Prostate gland (tissue), 2 donors: ENCODE measurements around the gene GPC5. TPM values are rescaled to one million over a fixed set of nuclear protein-coding genes. Genes with fewer than 3 reads are reported as not detected.

ENCODE experiments used
- DNase-seq: peaks from one replicate; pipeline ENCODE4 v3.0.0-alpha.2; 2019; ENCODE audit warnings: low spot score
- H3K27ac ChIP-seq, 2 donors: fragments of 200-600 bp; sonication (generic); 2 replicates each; pipeline ENCODE4 v1.5.1; 2017 to 2019
- H3K27me3 ChIP-seq: fragments of 200-600 bp; sonication (generic); replicated peaks from 2 replicates; pipeline ENCODE4 v1.5.1; 2019; ENCODE audit not compliant: insufficient read depth
- H3K36me3 ChIP-seq, 2 donors: fragments of 200-600 bp; sonication (generic); 1 replicate in 1 of 2; 2 replicates in 1 of 2; pipeline versions ENCODE4 v1.5.1 to v1.8.1; 2017 to 2019
- H3K4me1 ChIP-seq: fragments of 200-600 bp; sonication (generic); replicated peaks from 2 replicates; pipeline ENCODE4 v1.5.1; 2019
- H3K4me3 ChIP-seq, 2 donors: fragments of 200-600 bp; sonication (generic); 2 replicates each; pipeline ENCODE4 v1.5.1; 2017 to 2019
- H3K9me3 ChIP-seq: fragments of 200-600 bp; sonication (generic); 2 replicates; pipeline ENCODE4 v1.5.1; 2017
- POLR2A ChIP-seq: fragments of 450-650 bp; IDR thresholded peaks from one replicate; pipeline ENCODE4 v1.6.1; 2016; ENCODE audit warnings: antibody characterized with exemption, mild to moderate bottlenecking
- POLR2AphosphoS5 ChIP-seq: sonication (generic); formaldehyde crosslinking; IDR thresholded peaks from one replicate; pipeline ENCODE4 v1.6.1; 2017; ENCODE audit warnings: antibody characterized with exemption
- WGBS: methylation state at CpG from one replicate; pipeline ENCODE4 v1.1.5; 2018; 5-methylcytosine and 5-hydroxymethylcytosine counted together
- intact Hi-C: fragments of 100-400 bp; cut with DNase I; formaldehyde crosslinking; loops from one replicate; pipeline ENCODE4 v1.14.2; 2022
- total RNA-seq, 2 donors: library from RNA; depleted of rRNA; stranded (reverse); fragments of >200 nt; gene quantifications; one replicate each; pipeline ENCODE4 v1.1.0, GENCODE V29; 2016
- TF ChIP-seq, protein P1 (sequence below), 4 experiments: fragments of 200-600 bp in 2 of 4; fragments of 450-650 bp in 2 of 4; sonication (generic) in 2 of 4; IDR thresholded peaks; 1 replicate in 3 of 4; 2 replicates in 1 of 4; pipeline ENCODE4 v1.5.1; 2016 to 2019; ENCODE audit warnings: antibody characterized with exemption in 4 of 4, mild to moderate bottlenecking in 2 of 4, moderate library complexity in 2 of 4

GPC5 gene
- total RNA-seq, 2 donors from 2014 or later, result 0.23 to 35.0 TPM

DNA sequence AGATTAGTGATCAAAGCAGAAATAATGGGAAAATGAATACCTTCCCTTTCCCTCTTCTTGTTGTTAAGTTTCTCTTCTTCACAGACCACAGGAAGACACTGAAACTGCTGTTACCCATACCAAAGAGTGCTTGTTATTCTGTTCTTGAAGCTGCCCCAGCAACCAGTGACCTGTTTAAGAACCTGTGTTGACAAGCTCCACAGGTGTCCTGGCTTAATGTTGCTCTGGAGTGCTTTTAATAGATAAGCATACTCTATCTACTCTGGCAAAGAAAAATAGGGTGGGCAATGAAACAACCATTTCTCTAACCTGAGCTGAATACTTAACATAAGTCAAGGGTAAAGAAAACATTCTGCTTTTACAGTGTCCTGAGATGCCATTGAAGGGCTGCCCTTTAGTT, 1321.4 kb downstream of the GPC5 start:
- H3K27ac ChIP-seq, result no peak overlapping the region
- no peak for DNase-seq
- intact Hi-C loops, result loop anchor here (5.0 kb wide), 1 partner anchor 1627 kb away; no protein-coding TSS in a partner anchor

GRCh38 chr13:92721620-92722019, 1323.2 kb downstream of the GPC5 start:
- Histone ChIP-seq H3K9me3 (no peaks in the 10 kb centered on the region), H3K27me3 (no peaks in the 10 kb centered on the region)
- DNase-seq, result no peak

More for the DNA sequence above, 1321.4 kb downstream of the GPC5 start:
- Histone ChIP-seq H3K36me3 (no peaks in the 10 kb centered on the region), H3K27me3 (no peaks in the 10 kb centered on the region), H3K4me1 (no peaks in the 10 kb centered on the region), H3K4me3 (no peak overlapping the region), H3K9me3 (no peaks in the 10 kb centered on the region)
- TF ChIP-seq, protein P1, sequence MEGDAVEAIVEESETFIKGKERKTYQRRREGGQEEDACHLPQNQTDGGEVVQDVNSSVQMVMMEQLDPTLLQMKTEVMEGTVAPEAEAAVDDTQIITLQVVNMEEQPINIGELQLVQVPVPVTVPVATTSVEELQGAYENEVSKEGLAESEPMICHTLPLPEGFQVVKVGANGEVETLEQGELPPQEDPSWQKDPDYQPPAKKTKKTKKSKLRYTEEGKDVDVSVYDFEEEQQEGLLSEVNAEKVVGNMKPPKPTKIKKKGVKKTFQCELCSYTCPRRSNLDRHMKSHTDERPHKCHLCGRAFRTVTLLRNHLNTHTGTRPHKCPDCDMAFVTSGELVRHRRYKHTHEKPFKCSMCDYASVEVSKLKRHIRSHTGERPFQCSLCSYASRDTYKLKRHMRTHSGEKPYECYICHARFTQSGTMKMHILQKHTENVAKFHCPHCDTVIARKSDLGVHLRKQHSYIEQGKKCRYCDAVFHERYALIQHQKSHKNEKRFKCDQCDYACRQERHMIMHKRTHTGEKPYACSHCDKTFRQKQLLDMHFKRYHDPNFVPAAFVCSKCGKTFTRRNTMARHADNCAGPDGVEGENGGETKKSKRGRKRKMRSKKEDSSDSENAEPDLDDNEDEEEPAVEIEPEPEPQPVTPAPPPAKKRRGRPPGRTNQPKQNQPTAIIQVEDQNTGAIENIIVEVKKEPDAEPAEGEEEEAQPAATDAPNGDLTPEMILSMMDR (IDR thresholded peaks at IDR 0.05), result no peak
- TF ChIP-seq POLR2AphosphoS5 (no peak), POLR2A (no peak)

DNA sequence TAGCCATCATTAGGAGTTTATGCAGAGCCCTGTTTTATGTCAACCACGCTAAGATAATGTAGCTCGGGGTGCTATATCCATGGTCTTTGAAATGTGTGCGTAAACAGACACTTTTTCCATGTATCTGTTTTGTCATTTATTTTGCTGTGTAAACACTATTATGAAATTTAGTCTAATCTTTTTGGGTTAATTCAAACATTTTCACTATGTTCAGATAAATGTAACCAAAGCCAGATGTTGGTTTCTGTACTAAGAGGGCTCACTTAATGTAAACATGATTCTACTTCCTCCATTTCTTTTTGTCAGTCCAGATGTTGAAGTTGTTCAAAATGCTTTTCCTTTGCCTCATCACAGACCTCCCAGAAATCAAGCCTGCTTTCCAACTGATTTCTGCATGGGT, 1328.7 kb downstream of the GPC5 start:
- no peaks in the 10 kb centered on the region for H3K4me1 ChIP-seq
- intact Hi-C loops, result no loop called here
- no peak overlapping the region for H3K4me3 ChIP-seq
- no peak for DNase-seq
- H3K36me3 ChIP-seq, result no peaks in the 10 kb centered on the region
- TF ChIP-seq, protein P1 (IDR thresholded peaks at IDR 0.05), result no peak
- no peak for TF ChIP-seq POLR2A
- no peak for TF ChIP-seq POLR2AphosphoS5
- no peak overlapping the region for H3K27ac ChIP-seq
- H3K9me3 ChIP-seq, result no peaks in the 10 kb centered on the region
- H3K27me3 ChIP-seq, result no peaks in the 10 kb centered on the region
- WGBS, result 83% methylated on average over 3 of the region's 3 CpGs

More at GRCh38 chr13:92721620-92722019, 1323.2 kb downstream of the GPC5 start:
- Histone ChIP-seq H3K4me3 (no peak overlapping the region), H3K36me3 (no peaks in the 10 kb centered on the region), H3K4me1 (no peaks in the 10 kb centered on the region), H3K27ac (no peak overlapping the region)
- no peak for TF ChIP-seq POLR2AphosphoS5
- TF ChIP-seq POLR2A, result no peak
- TF ChIP-seq, protein P1 (IDR thresholded peaks at IDR 0.05), result no peak
- intact Hi-C loops, result no loop called here

- WGBS, result 73% methylated on average over 1 of the region's 1 CpG
- intact Hi-C loops, result no loop called here
Observed at GRCh38 chr13:92734068-92734467, 1335.6 kb downstream of the GPC5 start.

DNA sequence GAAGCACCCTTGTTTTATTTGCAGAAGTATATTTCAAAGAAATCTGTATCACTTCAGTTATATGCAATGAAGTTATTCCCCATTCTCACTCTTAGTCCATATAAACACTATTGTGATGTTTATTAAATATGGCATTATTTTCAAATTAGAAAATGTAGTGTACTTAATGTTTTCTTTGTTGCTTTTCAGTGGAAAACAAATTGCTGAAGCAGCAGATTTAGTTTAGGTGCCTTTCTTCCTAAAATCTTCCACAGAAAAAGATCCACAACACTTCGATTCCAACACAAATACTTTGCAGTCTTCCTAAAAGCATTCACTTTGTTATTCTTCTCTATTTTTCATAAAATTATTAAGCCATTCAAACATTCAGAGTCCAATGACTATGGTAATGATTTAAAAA, 1336.1 kb downstream of the GPC5 start:
- no peak overlapping the region for H3K27ac ChIP-seq
- WGBS, result 91% methylated on average over 1 of the region's 1 CpG
- DNase-seq, result no peak
- no peak overlapping the region for H3K4me3 ChIP-seq
- intact Hi-C loops, result no loop called here
- H3K36me3 ChIP-seq, result no peaks in the 10 kb centered on the region
- no peaks in the 10 kb centered on the region for H3K27me3 ChIP-seq
- TF ChIP-seq POLR2A (no peak), POLR2AphosphoS5 (no peak)
- TF ChIP-seq, protein P1 (IDR thresholded peaks at IDR 0.05), result no peak
- H3K9me3 ChIP-seq, result no peaks in the 10 kb centered on the region
- H3K4me1 ChIP-seq, result no peaks in the 10 kb centered on the region

More at GRCh38 chr13:92734068-92734467, 1335.6 kb downstream of the GPC5 start:
- no peak for TF ChIP-seq POLR2A
- TF ChIP-seq POLR2AphosphoS5, result no peak
- TF ChIP-seq, protein P1 (IDR thresholded peaks at IDR 0.05), result no peak
- H3K27me3 ChIP-seq, result no peaks in the 10 kb centered on the region
- no peaks in the 10 kb centered on the region for H3K4me1 ChIP-seq
- no peaks in the 10 kb centered on the region for H3K9me3 ChIP-seq
- H3K36me3 ChIP-seq, result no peaks in the 10 kb centered on the region
- no peak for DNase-seq
- no peak overlapping the region for H3K27ac ChIP-seq
- no peak overlapping the region for H3K4me3 ChIP-seq
